ENCODE measurements around the gene LAMC3. TPM values are rescaled to one million over a fixed set of nuclear protein-coding genes. Genes with fewer than 3 reads are reported as not detected.

The LAMC3 gene
- polyA plus RNA-seq, 1 of the 3 experiments (the other 2 are of a cell fraction): 0.07 TPM

DNA sequence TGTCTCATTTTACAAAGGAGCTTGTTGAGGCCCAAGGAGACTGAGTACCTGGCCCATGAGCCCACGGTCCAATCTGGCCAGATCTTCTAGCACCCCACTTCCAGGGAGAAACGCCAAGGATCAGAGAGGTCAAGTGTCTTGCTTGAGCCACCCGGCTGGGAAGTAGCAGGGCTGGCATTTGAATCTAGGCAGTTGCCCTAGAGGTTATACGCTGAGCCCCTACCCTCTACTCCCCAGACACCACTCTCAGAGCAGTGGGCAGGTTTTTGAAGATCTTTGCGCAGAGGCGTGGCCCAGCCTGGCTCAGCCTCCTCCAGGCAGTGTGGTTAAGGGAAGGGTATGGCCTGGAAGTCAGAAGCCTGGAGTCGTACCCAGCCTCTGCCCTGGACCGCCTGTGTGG lies 110.6 kb downstream of the LAMC3 start:
- TF ChIP-seq, protein P1, sequence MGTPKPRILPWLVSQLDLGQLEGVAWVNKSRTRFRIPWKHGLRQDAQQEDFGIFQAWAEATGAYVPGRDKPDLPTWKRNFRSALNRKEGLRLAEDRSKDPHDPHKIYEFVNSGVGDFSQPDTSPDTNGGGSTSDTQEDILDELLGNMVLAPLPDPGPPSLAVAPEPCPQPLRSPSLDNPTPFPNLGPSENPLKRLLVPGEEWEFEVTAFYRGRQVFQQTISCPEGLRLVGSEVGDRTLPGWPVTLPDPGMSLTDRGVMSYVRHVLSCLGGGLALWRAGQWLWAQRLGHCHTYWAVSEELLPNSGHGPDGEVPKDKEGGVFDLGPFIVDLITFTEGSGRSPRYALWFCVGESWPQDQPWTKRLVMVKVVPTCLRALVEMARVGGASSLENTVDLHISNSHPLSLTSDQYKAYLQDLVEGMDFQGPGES (IDR thresholded peaks at IDR 0.05; ENCODE audit: low read depth, low read length): no peak
- TF ChIP-seq GABPA (IDR thresholded peaks at IDR 0.05; ENCODE audit: low read depth): no peak
- no peak for TF ChIP-seq TAF1 (IDR thresholded peaks at IDR 0.05; ENCODE audit: borderline replicate concordance, low read depth, low read length)
- TF ChIP-seq, protein P2, sequence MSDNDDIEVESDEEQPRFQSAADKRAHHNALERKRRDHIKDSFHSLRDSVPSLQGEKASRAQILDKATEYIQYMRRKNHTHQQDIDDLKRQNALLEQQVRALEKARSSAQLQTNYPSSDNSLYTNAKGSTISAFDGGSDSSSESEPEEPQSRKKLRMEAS (IDR thresholded peaks at IDR 0.05; ENCODE audit: low read depth): no peak
- TF ChIP-seq GATA2 (CRISPR knock-in tag; IDR thresholded peaks at IDR 0.05): no peak
- TF ChIP-seq, protein P3, sequence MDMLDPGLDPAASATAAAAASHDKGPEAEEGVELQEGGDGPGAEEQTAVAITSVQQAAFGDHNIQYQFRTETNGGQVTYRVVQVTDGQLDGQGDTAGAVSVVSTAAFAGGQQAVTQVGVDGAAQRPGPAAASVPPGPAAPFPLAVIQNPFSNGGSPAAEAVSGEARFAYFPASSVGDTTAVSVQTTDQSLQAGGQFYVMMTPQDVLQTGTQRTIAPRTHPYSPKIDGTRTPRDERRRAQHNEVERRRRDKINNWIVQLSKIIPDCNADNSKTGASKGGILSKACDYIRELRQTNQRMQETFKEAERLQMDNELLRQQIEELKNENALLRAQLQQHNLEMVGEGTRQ (IDR thresholded peaks at IDR 0.05; ENCODE audit: borderline replicate concordance, low read depth, low read length): no peak
- TF ChIP-seq RCOR1 (IDR thresholded peaks at IDR 0.05; ENCODE audit: low read length): no peak
- no peak for TF ChIP-seq RFX5 (IDR thresholded peaks at IDR 0.05; ENCODE audit: low read length)
- no peak for TF ChIP-seq MEF2A (IDR thresholded peaks at IDR 0.05; ENCODE audit: borderline replicate concordance, low read depth)
- TF ChIP-seq SIN3A (IDR thresholded peaks at IDR 0.05; ENCODE audit: borderline replicate concordance, low read depth, low read length): no peak
- TF ChIP-seq FOXJ3 (CRISPR knock-in tag; IDR thresholded peaks at IDR 0.05): no peak
- TF ChIP-seq, protein P4, sequence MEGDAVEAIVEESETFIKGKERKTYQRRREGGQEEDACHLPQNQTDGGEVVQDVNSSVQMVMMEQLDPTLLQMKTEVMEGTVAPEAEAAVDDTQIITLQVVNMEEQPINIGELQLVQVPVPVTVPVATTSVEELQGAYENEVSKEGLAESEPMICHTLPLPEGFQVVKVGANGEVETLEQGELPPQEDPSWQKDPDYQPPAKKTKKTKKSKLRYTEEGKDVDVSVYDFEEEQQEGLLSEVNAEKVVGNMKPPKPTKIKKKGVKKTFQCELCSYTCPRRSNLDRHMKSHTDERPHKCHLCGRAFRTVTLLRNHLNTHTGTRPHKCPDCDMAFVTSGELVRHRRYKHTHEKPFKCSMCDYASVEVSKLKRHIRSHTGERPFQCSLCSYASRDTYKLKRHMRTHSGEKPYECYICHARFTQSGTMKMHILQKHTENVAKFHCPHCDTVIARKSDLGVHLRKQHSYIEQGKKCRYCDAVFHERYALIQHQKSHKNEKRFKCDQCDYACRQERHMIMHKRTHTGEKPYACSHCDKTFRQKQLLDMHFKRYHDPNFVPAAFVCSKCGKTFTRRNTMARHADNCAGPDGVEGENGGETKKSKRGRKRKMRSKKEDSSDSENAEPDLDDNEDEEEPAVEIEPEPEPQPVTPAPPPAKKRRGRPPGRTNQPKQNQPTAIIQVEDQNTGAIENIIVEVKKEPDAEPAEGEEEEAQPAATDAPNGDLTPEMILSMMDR (IDR thresholded peaks at IDR 0.05): no peak
- no peak for TF ChIP-seq ELF1 (IDR thresholded peaks at IDR 0.05)
- TF ChIP-seq, protein P5, sequence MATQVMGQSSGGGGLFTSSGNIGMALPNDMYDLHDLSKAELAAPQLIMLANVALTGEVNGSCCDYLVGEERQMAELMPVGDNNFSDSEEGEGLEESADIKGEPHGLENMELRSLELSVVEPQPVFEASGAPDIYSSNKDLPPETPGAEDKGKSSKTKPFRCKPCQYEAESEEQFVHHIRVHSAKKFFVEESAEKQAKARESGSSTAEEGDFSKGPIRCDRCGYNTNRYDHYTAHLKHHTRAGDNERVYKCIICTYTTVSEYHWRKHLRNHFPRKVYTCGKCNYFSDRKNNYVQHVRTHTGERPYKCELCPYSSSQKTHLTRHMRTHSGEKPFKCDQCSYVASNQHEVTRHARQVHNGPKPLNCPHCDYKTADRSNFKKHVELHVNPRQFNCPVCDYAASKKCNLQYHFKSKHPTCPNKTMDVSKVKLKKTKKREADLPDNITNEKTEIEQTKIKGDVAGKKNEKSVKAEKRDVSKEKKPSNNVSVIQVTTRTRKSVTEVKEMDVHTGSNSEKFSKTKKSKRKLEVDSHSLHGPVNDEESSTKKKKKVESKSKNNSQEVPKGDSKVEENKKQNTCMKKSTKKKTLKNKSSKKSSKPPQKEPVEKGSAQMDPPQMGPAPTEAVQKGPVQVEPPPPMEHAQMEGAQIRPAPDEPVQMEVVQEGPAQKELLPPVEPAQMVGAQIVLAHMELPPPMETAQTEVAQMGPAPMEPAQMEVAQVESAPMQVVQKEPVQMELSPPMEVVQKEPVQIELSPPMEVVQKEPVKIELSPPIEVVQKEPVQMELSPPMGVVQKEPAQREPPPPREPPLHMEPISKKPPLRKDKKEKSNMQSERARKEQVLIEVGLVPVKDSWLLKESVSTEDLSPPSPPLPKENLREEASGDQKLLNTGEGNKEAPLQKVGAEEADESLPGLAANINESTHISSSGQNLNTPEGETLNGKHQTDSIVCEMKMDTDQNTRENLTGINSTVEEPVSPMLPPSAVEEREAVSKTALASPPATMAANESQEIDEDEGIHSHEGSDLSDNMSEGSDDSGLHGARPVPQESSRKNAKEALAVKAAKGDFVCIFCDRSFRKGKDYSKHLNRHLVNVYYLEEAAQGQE (IDR thresholded peaks at IDR 0.05; ENCODE audit: low read depth, low read length): no peak
- TF ChIP-seq EZH2phosphoT487 (IDR thresholded peaks at IDR 0.05; ENCODE audit: borderline replicate concordance, low read depth): no peak
- no peak overlapping the region for H3K9ac ChIP-seq
- ChIA-PET CTCF (interaction anchor here (0.8 kb wide), 1 partner anchor 73 kb away, joined by 3 read pairs; no protein-coding TSS in a partner anchor), POLR2A (no interaction called here)
- H3K27ac ChIP-seq (ENCODE audit: low read depth in 2 of 2, low read length in 1 of 2): no peak overlapping the region
- no peaks in the 10 kb centered on the region for H3K36me3 ChIP-seq (replicated peaks in 1 of 2; ENCODE audit: control insufficient read depth in 1 of 2, insufficient read depth in 2 of 2, low read length in 1 of 2)
- no peaks in the 10 kb centered on the region for H3K27me3 ChIP-seq (ENCODE audit: insufficient read depth)
- 77% methylated on average over 7 of the region's 8 CpGs for WGBS (ENCODE audit: low lambda C conversion rate)
- H2AFZ ChIP-seq (ENCODE audit: low read depth): no peak overlapping the region
- H3K4me1 ChIP-seq (ENCODE audit: control insufficient read depth in 1 of 2, insufficient read depth in 2 of 2, low read depth in 1 of 2, low read length in 1 of 2): peaks cover 1 to 2% of the 10 kb centered on the region in 2 experiments; a peak in 2 of 4 replicates
- no peak overlapping the region for H3K4me3 ChIP-seq (ENCODE audit: low read depth in 2 of 2, low read length in 1 of 2)
- no peaks in the 10 kb centered on the region for H3K79me2 ChIP-seq (ENCODE audit: insufficient read depth)
- H3K4me2 ChIP-seq: no peak overlapping the region
- no peaks in the 10 kb centered on the region for H3K9me3 ChIP-seq
- DNase-seq: no peak
- no peaks in the 10 kb centered on the region for H4K20me1 ChIP-seq (ENCODE audit: insufficient read depth)
- H3K9me2 ChIP-seq: no peaks in the 10 kb centered on the region
- no peaks in the 10 kb centered on the region for H3F3A ChIP-seq (replicated peaks; ENCODE audit: insufficient read depth)

All from SK-N-SH (cell line).